Neural progenitor cell (in vitro differentiated cells): Measurements from ENCODE around the gene GRIN2A.

Experiments
- CTCF ChIP-seq: fragments of 200-600 bp; sonication (generic); IDR thresholded peaks from 2 replicates; pipeline ENCODE4 v1.5.1; 2017; ENCODE audit warnings: antibody characterized with exemption, mild to moderate bottlenecking
- EZH2 ChIP-seq: fragments of 200-600 bp; sonication (generic); IDR thresholded peaks from 2 replicates; pipeline ENCODE4 v1.6.1; 2017; ENCODE audit warnings: antibody characterized with exemption, mild to moderate bottlenecking, moderate library complexity
- EZH2phosphoT487 ChIP-seq: fragments of 200-600 bp; sonication (generic); IDR thresholded peaks from 2 replicates; pipeline ENCODE4 v1.6.1; 2017; ENCODE audit warnings: antibody characterized with exemption

GRCh38 chr16:10224850-10225249 is 42.6 kb upstream of the GRIN2A start:
- no peak for TF ChIP-seq CTCF
- TF ChIP-seq EZH2: no peak
- no peak for TF ChIP-seq EZH2phosphoT487
